Activated naive CD4-positive, alpha-beta T cell (primary cell): ENCODE measurements around the gene GSTP1.
"Not testable (repeated sequence)": the region's sequence is repeated elsewhere in the genome, so short reads cannot be mapped to it uniquely, and the experiment has no call there.

Experiments used
- DNase-seq, 4 experiments: peaks; one replicate each; lab custom pipeline; 2025; lab: John Stamatoyannopoulos, UW

The GSTP1 gene

DNA sequence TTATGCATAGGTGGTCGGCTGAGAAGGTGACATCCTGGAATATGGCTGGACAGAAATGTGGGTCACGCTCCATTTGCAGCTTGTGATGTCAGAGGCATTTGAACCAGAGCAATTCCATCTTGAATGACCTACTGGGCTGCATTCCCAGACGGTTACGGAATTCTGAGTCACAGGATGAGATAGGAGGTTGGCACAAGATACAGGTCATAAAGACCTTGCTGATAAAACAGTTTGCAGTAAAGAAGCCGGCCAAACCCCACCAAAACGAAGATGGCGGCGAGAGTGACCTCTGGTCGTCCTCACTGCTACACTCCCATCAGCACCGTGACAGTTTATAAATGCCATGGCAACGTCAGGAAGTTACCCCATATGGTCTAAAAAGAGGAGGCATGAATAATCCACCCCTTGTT is 19.9 kb upstream of the GSTP1 start:
- DNase-seq: not testable (repeated sequence)

DNA sequence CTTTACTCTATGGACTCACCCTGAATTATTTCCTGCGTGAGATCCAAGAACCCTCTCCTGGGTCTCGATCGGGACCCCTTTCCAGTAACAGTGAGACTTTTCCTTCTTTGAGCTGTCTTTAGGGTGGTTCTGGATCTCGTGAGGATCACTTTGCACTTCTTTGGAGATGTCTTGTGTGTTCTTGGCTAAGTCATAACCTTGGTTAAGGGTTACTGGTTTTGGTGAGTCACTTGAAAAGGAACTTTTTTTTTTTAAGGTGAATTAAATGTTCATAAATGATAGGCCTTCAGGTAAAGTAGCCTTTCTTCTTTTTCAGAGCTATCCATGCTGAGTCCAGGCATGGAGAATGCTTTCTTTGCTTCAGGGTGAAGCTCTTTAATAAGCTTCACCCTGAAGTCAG is 19.4 kb upstream of the GSTP1 start:
- DNase-seq: no peak

DNA sequence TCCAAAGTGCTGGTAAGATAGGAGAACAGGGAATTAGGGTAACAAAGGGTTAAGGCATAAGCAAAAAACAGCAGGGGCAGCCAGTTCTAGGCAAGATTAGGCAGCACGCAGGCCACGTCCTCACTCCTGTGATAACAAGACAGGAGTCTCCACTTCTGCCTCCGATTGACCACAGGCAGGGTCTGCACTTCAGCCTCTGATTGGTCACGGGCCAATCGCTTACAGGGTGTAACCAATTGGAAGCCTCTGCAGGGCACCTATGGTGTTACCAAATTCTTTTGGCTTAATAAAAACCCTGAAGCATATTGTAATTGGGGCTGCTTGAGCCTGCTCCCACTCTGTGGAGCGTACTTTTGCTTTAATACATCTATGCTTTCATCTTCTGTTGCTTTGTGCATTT is 12.2 kb upstream of the GSTP1 start:
- DNase-seq: no peak

DNA sequence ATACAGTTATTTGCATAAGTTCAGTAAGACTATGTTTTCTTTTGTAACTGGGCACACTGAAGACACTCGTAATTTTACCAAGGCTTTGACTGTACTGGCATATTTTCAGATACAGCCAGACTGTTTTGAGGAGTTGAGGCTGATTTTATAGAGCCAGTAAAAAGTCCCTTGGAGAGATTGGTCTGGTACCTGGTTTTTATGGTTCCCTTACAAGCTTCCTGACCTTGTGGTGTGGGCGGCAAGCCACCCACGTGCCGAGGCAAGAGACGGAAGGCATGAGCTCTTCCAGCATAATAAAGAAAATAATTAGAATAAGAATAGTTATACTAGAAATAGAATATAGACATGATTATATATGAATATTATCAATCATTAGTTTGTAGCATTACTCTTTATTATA is 11.3 kb upstream of the GSTP1 start:
- DNase-seq: no peak

DNA sequence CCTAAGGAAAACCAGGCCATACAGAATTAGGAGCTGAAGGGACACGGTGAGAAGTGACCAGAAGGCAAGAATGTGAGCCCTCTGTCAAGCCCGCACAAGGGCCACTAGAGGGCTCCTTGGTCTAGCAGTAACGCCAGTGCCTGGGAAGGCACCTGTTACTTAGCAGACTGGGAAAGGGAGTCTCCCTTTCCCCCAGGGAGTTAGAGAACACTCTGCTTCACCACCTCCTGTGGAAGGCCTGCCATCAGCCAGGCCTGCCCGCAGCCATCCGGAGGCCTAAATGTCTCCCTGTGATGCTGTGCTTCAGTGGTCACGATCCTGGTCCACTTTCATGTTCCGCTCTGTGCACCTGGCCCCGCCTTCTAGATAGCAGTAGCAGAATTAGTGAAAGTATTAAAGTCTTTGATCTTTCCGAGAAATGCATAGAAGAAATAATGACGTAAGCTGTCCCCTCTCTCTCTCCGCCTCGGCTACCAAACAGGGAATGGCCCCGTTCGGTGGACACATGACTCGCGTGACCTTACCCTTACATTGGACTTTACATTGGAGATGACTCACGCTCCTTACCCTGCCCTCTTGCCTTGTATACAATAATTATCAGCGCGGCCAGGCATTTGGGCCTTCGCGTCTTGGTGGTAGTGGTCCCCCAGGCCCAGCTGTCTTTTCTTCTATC is 10.7 kb upstream of the GSTP1 start:
- DNase-seq: no peak

DNA sequence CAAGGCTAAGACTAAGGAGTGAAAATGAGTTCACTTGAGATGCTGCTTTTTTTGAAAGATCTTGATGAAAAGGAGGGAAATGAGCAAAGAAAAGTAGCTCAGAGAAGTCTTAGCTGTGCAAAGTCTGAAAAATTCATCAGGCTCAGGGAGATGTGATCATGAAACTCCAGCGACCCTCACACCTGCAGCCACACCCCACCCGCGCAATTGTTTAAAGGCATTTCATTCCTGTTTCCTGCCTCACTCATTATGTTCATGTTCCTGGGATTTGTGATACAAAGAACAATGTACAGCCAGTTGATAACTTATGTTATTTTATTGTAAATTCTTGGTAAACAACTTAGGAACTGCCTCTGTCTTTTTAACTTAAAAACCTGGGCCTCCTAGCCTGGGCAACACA is 8.7 kb upstream of the GSTP1 start:
- DNase-seq: no peak

DNA sequence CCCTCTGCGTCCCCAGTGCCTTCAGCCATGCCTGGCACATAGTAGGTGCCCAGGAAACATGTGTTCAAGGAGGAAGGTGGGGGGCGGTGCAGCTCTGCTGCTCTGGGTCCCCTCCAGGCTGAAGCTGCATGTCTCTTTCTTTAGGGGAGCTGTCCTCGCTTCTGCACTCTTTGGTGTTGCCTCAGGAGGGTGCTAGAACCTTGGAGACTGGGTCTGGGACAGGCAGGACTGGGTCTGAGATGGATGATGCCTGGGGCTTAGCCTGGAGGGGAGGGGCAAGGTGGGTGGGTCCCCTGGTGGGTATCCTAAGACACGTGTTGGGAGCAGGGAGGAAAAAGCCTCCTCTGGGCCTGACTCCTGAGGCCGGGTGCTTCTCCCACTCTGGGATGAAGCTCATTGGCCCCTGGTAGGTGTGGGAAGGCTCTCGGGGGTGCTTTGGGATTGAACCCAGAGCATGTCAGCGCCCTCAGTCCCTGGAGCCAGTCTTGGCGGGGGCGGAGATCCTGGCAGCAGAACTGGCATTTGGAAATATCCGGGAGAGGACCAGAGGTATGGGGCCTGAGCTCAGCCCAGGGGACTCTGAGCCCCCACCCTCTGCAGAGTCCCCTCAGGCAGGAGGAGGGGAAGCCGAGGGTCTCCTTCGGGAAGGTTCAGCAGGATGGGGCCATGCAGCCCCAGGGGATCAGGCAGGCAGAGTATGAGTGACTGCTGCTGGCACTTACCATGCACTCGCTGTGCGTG is 6.7 kb upstream of the GSTP1 start:
- DNase-seq: no peak

DNA sequence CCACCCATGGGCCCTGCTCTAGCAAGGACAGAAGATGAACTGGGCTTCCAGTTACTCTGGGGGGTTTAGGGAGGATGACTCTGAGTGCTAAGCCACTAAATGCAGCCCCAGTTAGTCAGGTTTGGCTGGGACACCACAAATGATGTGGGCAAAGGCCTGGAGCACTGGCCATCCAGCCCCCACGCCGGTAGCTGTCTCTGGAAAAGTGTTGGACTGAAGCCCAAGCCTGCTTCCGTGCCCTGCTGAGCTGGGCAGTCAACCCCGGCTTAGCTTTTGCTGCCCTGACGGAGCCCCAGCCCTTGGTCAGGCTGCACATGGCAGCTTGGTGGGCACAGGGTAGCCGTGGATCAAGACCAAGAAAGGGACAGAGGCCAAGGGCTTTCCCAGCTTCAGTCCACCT is 5.7 kb upstream of the GSTP1 start:
- DNase-seq: no peak

DNA sequence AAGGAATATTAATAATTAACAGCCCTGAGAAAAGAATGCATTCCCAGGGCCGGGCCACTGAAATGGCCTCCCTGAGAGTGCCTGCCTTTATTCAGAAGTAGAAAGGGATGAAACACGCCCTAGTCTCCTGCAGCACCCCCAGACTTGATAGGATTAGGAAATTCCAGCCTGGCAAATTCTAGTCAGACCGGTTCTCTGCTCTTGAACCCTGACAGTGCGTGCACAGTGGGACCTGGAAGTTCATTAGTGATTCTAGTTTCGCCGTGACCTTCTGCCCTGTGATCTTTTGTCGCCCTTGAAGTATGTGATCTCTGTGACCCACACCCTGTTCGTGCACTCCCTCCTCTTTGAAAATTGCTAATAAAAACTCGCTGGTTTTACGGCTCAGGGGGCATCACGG is 2.1 kb upstream of the GSTP1 start:
- DNase-seq: no peak

DNA sequence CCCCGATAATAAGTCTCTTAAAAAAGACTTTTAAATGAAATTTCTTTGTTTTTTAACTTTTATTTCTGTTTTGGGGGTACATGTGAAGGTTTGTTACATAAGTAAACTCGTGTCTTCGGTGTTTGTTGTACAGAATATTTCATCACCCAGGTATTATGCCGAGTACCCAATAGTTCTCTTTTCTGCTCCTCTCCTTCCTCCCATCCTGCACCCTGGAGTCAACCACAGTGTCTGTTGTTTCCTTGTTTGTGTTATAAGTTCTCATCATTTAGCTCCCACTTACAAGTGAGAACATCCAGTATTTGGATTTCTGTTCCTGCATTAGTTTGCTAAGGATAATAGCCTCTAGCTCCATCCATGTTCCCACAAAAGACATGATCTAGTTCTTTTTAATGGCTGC is 1.6 kb upstream of the GSTP1 start:
- DNase-seq: no peak

DNA sequence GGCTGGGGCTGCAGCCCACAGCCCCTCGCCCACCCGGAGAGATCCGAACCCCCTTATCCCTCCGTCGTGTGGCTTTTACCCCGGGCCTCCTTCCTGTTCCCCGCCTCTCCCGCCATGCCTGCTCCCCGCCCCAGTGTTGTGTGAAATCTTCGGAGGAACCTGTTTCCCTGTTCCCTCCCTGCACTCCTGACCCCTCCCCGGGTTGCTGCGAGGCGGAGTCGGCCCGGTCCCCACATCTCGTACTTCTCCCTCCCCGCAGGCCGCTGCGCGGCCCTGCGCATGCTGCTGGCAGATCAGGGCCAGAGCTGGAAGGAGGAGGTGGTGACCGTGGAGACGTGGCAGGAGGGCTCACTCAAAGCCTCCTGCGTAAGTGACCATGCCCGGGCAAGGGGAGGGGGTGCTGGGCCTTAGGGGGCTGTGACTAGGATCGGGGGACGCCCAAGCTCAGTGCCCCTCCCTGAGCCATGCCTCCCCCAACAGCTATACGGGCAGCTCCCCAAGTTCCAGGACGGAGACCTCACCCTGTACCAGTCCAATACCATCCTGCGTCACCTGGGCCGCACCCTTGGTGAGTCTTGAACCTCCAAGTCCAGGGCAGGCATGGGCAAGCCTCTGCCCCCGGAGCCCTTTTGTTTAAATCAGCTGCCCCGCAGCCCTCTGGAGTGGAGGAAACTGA is 731 bp downstream of the GSTP1 start:
- peak in 1 of 4 experiments; percentile 35 for DNase-seq

DNA sequence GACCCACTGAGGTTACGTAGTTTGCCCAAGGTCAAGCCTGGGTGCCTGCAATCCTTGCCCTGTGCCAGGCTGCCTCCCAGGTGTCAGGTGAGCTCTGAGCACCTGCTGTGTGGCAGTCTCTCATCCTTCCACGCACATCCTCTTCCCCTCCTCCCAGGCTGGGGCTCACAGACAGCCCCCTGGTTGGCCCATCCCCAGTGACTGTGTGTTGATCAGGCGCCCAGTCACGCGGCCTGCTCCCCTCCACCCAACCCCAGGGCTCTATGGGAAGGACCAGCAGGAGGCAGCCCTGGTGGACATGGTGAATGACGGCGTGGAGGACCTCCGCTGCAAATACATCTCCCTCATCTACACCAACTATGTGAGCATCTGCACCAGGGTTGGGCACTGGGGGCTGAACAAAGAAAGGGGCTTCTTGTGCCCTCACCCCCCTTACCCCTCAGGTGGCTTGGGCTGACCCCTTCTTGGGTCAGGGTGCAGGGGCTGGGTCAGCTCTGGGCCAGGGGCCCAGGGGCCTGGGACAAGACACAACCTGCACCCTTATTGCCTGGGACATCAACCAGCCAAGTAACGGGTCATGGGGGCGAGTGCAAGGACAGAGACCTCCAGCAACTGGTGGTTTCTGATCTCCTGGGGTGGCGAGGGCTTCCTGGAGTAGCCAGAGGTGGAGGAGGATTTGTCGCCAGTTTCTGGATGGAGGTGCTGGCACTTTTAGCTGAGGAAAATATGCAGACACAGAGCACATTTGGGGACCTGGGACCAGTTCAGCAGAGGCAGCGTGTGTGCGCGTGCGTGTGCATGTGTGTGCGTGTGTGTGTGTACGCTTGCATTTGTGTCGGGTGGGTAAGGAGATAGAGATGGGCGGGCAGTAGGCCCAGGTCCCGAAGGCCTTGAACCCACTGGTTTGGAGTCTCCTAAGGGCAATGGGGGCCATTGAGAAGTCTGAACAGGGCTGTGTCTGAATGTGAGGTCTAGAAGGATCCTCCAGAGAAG is 1.6 kb downstream of the GSTP1 start:
- DNase-seq: no peak

DNA sequence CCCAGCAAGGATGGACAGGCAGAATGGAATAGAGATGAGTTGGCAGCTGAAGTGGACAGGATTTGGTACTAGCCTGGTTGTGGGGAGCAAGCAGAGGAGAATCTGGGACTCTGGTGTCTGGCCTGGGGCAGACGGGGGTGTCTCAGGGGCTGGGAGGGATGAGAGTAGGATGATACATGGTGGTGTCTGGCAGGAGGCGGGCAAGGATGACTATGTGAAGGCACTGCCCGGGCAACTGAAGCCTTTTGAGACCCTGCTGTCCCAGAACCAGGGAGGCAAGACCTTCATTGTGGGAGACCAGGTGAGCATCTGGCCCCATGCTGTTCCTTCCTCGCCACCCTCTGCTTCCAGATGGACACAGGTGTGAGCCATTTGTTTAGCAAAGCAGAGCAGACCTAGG is 2.3 kb downstream of the GSTP1 start:
- no peak for DNase-seq

DNA sequence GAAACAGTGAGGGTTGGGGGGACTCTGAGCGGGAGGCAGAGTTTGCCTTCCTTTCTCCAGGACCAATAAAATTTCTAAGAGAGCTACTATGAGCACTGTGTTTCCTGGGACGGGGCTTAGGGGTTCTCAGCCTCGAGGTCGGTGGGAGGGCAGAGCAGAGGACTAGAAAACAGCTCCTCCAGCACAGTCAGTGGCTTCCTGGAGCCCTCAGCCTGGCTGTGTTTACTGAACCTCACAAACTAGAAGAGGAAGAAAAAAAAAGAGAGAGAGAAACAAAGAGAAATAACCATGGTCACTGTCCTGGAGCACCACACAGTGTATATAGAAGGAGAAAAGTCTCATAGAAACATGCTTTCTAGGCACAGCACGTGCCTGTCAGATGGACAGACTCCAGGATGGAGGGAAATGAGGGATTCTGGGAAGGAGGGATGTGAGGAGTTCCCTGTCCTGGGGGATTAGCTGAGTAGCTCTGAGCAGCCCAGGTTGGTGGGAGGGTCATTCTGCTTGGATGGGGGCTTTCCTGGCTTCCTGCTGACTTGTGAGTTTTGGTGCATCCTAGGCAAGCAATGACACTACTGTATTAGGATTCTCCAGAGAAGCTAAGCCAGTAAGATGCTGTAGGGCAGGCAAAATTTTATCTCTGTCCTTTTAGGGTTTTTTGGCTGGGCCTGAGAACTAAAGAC is 3.1 kb downstream of the GSTP1 start:
- no peak for DNase-seq

DNA sequence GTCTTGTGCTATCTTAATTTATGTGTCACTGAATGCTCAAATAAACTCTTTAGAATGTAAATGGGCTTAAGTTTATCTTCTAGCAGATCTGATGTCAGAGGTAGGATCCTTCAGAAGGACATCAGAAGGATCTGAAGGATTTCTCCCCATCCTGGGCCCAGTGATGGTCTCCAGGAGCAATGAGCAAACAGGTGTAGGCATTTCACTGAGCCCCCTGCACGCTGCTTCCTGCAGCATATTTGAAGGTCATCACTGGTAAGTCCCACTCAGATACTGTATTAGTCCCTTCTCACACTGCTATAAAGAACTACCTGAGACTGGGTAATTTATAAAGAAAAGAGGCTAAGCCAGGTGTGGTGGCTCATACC is 4.5 kb downstream of the GSTP1 start:
- no peak for DNase-seq

DNA sequence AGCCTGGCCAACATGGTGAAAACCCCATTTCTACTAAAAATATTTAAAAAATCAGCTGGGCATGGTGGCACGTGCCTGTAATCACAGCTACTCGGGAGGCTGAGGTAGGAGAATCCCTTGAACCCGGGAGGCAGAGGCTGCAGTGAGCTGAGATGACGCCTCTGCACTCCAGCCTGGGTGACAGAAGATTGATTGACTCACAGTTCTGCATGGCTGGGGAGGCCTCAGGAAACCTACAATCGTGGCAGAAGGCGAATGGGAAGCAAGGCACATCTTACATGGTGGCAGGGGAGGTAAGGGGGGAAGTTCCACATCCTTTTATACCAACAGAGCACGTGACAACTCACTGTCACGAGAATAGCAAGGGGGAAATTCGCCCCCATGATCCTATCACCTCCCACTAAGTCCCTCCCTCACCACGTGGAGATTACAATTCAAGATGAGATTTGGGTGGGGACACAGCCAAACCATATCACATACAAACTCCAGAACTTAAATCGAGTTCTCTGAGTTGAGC is 5.3 kb downstream of the GSTP1 start:
- not testable (repeated sequence) for DNase-seq

DNA sequence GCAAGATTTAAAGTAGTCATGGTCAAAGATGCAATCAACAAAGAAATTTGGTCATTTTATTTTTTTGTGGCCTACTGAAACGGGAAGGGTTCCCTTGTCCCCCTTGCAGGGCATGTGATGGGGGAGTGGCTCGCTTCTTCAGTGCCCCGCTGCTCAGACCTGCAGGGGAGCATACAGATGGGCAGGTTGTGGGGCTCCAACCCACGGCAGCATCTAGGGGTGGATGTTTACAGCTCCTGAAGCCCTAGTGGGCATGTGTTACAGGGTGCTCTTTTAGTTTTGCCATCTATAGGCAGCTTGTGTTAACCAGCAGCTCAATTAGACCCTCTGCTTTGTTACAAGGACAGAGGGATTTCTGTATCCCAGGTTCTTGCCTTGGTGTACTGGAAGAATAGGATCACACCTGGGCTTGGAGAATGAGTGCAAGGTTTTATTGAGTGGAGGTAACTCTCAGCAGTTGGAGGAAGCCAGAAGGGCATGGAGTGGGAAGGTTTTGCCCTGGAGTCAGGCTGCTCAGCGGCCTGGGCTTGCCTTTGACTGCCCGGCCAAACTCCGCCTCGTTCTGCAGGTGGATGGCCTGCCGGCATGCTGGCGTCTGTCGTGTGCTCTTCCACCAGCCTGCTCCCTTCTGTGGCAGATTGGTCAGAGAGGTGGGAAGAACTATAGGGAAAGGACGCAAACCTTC is 9.4 kb downstream of the GSTP1 start:
- no peak for DNase-seq

DNA sequence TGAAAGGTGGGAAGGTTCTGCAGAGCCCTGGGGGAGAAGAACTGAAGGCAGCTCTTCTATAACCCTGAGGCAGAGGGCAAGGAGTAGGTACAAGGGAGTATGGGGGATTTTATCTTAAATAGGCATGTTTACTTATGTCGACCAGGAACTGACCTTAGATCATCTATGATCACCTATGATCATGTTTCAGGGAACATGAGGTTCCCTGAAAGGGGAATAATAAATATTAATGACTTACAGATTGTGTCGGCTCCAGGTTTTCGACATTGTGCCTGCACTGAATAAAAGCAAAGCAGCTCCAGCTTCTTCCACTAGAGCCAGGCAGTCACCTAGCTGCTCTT is 9.9 kb downstream of the GSTP1 start:
- DNase-seq: no peak

DNA sequence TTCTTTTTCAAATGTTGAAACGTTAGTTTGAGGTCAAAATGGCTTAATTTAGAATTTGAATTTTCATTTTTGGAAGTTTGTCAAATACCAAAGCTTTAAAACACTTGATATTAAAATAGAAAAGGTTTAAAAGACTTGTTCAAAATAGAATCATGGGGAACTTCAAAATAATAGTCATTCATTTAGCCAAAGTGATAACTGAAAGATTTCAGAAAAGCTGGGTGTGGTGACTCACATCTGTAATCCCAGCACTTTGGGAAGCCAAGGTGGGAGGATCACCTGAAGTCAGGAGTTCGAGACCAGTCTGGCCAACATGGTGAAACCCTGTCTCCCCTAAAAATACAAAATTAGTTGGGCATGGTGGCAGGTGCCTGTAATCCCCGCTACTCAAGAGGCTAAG is 10.9 kb downstream of the GSTP1 start:
- no peak for DNase-seq

DNA sequence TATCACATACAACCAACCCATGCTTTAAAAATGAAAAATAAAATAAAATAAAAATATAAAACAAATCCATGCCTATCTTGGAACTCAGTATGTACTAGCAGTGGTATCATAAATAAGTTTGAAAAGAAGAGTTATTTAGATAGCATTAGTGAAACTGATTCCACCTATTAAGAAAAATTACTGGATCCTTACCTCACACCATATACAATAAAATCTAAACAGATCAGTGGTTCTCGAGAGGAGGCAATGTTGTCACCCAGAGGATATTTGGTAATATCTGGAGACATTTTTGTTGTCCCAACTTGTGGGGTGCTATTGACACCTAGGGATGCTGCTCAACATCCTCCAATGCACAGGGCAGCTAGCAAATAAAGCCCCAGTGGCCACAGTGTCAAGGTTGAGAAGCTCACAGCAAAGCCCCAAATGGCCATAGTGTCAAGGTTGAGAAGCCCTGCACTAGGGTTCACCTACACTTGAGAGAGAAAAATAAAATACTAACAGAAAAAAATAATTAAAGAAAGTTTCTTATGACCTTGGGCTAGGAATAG is 13.2 kb downstream of the GSTP1 start:
- DNase-seq: no peak

DNA sequence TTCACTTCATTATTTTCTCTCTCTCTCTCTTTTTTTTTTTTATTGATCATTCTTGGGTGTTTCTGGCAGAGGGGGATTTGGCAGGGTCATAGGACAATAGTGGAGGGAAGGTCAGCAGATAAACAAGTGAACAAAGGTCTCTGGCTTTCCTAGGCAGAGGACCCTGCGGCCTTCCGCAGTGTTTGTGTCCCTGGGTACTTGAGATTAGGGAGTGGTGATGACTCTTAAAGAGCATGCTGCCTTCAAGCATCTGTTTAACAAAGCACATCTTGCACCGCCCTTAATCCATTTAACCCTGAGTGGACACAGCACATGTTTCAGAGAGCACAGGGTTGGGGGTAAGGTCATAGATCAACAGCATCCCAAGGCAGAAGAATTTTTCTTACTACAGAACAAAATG is 13.8 kb downstream of the GSTP1 start:
- not testable (repeated sequence) for DNase-seq
